OCI-LY1 (cell line): Measurements from ENCODE around the gene ZNF28.
A peak's percentile ranks its signal among the peaks of the same experiment; 100 is the strongest.
"Not testable (repeated sequence)": the region's sequence is repeated elsewhere in the genome, so short reads cannot be mapped to it uniquely, and the experiment has no call there.

Experiments used
- H2AFZ ChIP-seq: fragments of 200-600 bp; sonication (generic), shearing (Covaris generic); 2 replicates; pipeline ENCODE4 v1.6.0; 2014; ENCODE audit warnings: antibody characterized with exemption, mild to moderate bottlenecking, low read length
- H3F3A ChIP-seq: fragments of 200-600 bp; sonication (generic), shearing (Covaris generic); 2 replicates; pipeline ENCODE4 v1.6.0; 2014; ENCODE audit warnings: mild to moderate bottlenecking, antibody characterized with exemption, low read length, moderate library complexity; ENCODE audit not compliant: insufficient read depth
- H3K27ac ChIP-seq: fragments of 200-600 bp; sonication (generic); 2 replicates; pipeline ENCODE4 v1.5.1; 2014; ENCODE audit warnings: low read length, mixed run types, mild to moderate bottlenecking, low read depth; ENCODE audit not compliant: poor library complexity, severe bottlenecking
- H3K27me3 ChIP-seq: fragments of 200-600 bp; sonication (generic); 2 replicates; pipeline ENCODE4 v1.6.0; 2014; ENCODE audit warnings: antibody characterized with exemption, mild to moderate bottlenecking, low read length, moderate library complexity; ENCODE audit not compliant: insufficient read depth
- H3K36me3 ChIP-seq: fragments of 200-600 bp; sonication (generic); 2 replicates; pipeline ENCODE4 v1.6.1; 2014; ENCODE audit warnings: mild to moderate bottlenecking, antibody characterized with exemption, low read length, moderate library complexity, mixed read lengths; ENCODE audit not compliant: insufficient read depth
- H3K4me1 ChIP-seq: fragments of 200-600 bp; sonication (generic); 2 replicates; pipeline ENCODE4 v1.5.1; 2014; ENCODE audit warnings: mild to moderate bottlenecking, low read length, moderate library complexity; ENCODE audit not compliant: insufficient read depth, severe bottlenecking
- H3K4me2 ChIP-seq: fragments of 200-600 bp; sonication (generic), shearing (Covaris generic); 2 replicates; pipeline ENCODE4 v1.6.1; 2014; ENCODE audit warnings: low read length
- H3K4me3 ChIP-seq: fragments of 200-600 bp; sonication (generic); 2 replicates; pipeline ENCODE4 v1.5.1; 2014; ENCODE audit warnings: low read length, low read depth, mild to moderate bottlenecking, mixed read lengths; ENCODE audit not compliant: poor library complexity, severe bottlenecking
- H3K79me2 ChIP-seq: fragments of 200-600 bp; shearing (Covaris generic); 2 replicates; pipeline ENCODE4 v1.6.1; 2016; ENCODE audit warnings: mixed run types, low read length, mixed read lengths; ENCODE audit not compliant: insufficient read depth
- H3K9ac ChIP-seq: fragments of 200-600 bp; sonication (generic), shearing (Covaris generic); 2 replicates; pipeline ENCODE4 v1.6.1; 2014; ENCODE audit warnings: mild to moderate bottlenecking, low read length, mixed read lengths
- H3K9me2 ChIP-seq: fragments of 200-600 bp; sonication (generic), shearing (Covaris generic); 2 replicates; pipeline ENCODE4 v1.6.1; 2014; ENCODE audit warnings: low read depth, mild to moderate bottlenecking, low read length, mixed read lengths
- H3K9me3 ChIP-seq: fragments of 200-600 bp; shearing (Covaris generic); 2 replicates; pipeline ENCODE4 v1.6.1; 2014; ENCODE audit warnings: low read length, mixed read lengths
- H4K20me1 ChIP-seq: fragments of 200-600 bp; sonication (generic), shearing (Covaris generic); 2 replicates; pipeline ENCODE4 v1.6.0; 2016; ENCODE audit warnings: mild to moderate bottlenecking, low read length; ENCODE audit not compliant: insufficient read depth

Gene ZNF28

DNA sequence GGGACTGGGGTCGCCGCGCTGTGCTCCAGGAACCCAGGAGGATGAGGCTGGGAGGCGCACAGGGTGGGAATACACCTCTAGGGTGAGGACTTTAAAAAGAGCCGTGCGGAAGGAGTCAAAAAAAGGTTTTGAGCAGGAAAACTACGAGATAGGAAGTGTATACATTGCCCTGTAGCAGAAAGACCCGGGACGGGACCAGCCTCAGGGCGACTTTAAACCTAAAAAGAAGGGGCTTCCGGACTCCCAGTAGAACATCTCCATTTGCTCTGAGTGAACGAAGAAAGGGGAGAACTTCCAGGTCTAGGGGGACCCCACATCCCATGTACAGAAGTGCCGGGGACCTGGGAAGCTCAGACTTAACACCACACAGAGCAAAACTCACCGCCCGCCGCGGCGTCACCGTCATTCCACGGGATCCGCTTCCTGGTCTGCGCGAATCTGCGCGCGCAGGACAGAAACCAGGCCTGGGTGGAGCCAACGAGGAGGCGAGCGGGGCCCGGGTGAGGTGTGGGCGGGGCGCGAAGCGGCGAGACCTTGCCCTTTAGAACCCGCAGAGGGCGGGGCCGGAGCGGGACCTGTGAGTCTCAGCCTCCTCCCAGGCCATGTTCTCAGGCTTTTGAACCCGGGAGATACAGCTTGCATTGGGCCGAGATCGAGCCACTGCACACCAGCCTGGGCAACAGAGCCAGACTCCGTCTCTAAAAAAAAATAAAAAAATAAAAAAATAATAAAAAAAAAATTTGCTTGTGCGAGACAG lies at the start of gene ZNF28:
TSS of gene ZNF28 (minus strand) at position 430 of the 757 bp plus-strand sequence. CDS start 3,675 bp downstream, outside the sequence.
- not testable (repeated sequence) for H3F3A ChIP-seq, H3K9me3 ChIP-seq, H4K20me1 ChIP-seq, H2AFZ ChIP-seq, H3K27me3 ChIP-seq, H3K27ac ChIP-seq, H3K4me1 ChIP-seq, H3K79me2 ChIP-seq, H3K9me2 ChIP-seq
- Histone ChIP-seq H3K9ac (peak within 1 kb of the TSS; percentile 68), H3K4me3 (peak within 1 kb of the TSS; percentile 70), H3K36me3 (peaks cover 32% of the 10 kb centered on the region), H3K4me2 (peak within 1 kb of the TSS; percentile 70)

DNA sequence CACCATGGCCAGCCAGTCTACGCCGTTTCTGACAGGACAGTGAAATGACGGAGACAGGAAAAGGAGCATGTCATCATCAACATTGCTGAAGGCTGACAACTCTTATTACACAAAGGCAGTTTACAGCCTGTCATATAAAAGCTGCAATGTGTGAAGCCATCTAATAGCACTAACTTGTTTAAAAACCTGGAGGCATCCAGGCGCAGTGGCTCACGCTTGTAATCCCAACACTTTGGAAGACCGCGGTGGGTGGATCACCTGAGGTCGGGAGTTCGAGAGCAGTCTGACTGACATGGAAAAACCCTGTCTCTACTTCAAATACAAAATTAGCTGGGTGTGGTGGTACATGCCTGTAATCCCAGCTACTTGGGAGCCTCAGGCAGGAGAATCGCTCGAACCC lies 46.6 kb upstream of the ZNF28 start:
- not testable (repeated sequence) for H3K36me3 ChIP-seq, H3K9me2 ChIP-seq, H3K27me3 ChIP-seq, H3K79me2 ChIP-seq, H3K9me3 ChIP-seq, H3K27ac ChIP-seq, H3K4me1 ChIP-seq, H3K4me2 ChIP-seq, H3K4me3 ChIP-seq, H4K20me1 ChIP-seq, H3K9ac ChIP-seq, H3F3A ChIP-seq, H2AFZ ChIP-seq

DNA sequence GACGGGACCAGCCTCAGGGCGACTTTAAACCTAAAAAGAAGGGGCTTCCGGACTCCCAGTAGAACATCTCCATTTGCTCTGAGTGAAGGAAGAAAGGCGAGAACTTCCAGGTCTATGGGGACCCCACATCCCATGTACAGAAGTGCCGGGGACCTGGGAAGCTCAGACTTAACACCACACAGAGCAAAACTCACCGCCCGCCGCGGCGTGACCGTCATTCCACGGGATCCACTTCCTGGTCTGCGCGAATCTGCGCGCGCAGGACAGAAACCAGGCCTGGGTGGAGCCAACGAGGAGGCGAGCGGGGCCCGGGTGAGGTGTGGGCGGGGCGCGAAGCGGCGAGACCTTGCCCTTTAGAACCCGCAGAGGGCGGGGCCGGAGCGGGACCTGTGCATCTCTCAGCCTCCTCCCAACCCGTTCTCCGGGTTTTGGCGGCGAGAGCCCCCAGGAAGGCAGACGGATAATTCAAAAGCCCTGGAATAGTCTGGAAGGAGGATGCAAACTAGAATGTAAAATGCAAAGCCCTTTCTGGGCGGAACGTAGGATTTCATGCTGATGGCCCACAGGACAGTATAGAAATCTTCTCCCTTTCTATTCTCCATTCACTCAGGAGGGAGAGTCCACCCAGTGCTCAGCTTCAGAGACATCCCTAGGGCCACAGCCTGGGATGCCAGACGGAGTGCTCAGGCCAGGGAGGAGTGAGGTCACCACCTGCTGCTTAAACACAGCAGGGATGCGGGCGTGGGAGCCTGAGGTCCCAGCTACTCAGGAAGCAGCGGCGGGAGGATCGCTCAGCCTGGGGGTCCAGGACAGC lies 36.2 kb upstream of the ZNF28 start, which contains the start of gene ZNF468:
TSS of gene ZNF468 (minus strand) at position 242 of the 814 bp plus-strand sequence. CDS start 3,347 bp downstream, outside the sequence.
- not testable (repeated sequence) for H3K27me3 ChIP-seq, H3F3A ChIP-seq, H3K27ac ChIP-seq, H3K79me2 ChIP-seq, H4K20me1 ChIP-seq, H3K9me3 ChIP-seq, H3K9me2 ChIP-seq, H3K4me1 ChIP-seq
- Histone ChIP-seq H3K4me3 (peak within 1 kb of the TSS; percentile 77), H3K9ac (peak within 1 kb of the TSS; percentile 79), H3K36me3 (peaks cover 29% of the 10 kb centered on the region), H2AFZ (peak within 1 kb of the TSS; percentile 96; the same call in 1 of the 2 replicates), H3K4me2 (peak within 1 kb of the TSS; percentile 72)

DNA sequence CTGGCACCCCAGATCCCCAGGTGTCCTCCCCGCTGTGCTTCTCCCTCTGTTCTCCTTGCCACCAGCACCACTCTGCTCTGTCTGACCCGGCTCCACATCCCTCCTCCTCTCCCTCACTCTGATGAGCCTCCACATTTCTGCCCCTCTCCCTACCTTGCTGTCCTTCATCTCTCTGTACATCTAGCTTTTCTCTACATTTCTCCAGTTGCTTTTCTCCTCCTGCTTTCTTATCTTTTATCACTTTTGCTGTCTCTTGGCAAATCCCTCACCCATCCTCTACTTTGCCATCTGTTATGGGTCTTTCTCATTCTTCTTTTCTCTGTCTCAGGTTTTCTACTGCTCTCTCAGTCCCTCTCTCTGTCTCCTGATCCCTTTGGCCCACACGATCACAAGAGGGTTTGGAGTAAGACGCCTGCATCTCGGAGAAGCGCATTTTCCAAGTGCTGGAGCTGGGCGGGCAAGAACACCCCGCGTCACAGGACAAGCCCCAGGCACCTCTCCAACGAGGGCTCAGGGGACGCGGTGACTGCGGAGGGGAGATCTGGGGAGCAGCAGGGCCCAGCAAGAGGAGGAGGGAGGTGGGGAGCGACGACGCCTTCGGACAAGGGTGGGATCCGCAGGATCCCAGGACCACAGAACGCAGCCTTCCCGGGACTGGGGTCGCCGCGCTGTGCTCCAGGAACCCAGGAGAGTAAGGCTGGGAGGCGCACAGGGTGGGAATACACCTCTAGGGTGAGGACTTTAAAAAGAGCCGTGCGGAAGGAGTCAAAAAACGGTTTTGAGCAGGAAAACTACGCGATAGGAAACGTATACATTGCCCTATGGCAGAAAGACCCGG lies 35.3 kb upstream of the ZNF28 start:
- peak overlapping the region; percentile 79 for H3K9ac ChIP-seq
- not testable (repeated sequence) for H2AFZ ChIP-seq, H3K27ac ChIP-seq, H3K9me2 ChIP-seq, H3K79me2 ChIP-seq, H3K9me3 ChIP-seq, H3K27me3 ChIP-seq, H3K4me1 ChIP-seq, H3F3A ChIP-seq, H4K20me1 ChIP-seq
- H3K4me2 ChIP-seq: peak overlapping the region; percentile 72
- peak overlapping the region; percentile 77 for H3K4me3 ChIP-seq
- H3K36me3 ChIP-seq: peaks cover 37% of the 10 kb centered on the region

DNA sequence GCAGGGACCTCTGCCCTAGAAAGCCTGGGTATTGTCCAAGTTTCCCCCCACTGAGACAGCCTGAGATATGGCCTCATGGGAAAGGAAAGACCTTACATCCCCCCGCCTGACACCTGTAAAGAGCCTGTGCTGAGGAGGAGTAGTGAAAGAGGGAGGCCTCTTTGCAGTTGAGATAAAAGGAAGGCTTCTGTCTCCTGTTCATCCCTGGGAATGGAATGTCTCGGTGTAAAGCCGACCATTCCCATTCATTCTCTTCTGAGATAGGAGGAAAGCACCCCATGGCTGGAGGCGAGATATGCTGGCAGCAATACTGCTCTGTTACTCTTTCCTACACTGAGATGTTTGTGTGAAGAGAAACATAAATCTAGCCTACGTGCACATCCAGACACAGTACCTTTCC lies 25.9 kb upstream of the ZNF28 start:
- H3K36me3 ChIP-seq: peaks cover 93% of the 10 kb centered on the region
- not testable (repeated sequence) for H3K9me2 ChIP-seq, H4K20me1 ChIP-seq, H3K9me3 ChIP-seq, H2AFZ ChIP-seq, H3F3A ChIP-seq, H3K27ac ChIP-seq, H3K27me3 ChIP-seq, H3K4me3 ChIP-seq, H3K79me2 ChIP-seq, H3K9ac ChIP-seq, H3K4me1 ChIP-seq, H3K4me2 ChIP-seq

DNA sequence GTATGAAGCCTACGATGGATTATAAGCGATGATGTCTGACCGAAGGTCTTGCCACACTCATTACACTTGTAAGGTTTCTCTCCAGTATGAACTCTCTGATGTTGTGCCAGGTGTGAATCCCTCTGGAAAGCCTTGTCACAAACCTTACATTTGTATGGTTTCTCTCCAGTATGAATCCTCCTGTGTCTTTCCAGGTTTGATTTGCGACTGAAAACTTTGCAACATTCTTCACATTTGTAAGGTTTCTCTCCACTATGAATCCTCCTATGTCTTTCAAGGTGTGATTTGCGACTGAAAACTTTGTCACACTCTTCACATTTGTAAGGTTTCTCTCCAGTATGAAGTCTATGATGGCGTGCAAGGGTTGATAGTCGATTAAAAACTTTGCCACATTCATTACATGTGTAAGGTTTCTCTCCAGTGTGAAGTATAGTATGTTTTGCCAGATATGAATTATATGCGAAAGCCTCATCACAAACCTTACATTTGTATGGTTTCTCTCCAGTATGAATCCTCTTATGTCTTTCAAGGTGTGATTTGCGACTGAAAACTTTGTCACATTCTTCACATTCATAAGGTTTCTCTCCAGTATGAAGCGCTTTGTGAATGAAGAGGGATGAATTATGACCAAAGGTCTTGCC lies 19.5 kb upstream of the ZNF28 start:
- H3K79me2 ChIP-seq, H2AFZ ChIP-seq, H3K4me1 ChIP-seq, H4K20me1 ChIP-seq, H3K4me2 ChIP-seq, H3K4me3 ChIP-seq, H3K9me2 ChIP-seq, H3K9ac ChIP-seq, H3K27me3 ChIP-seq, H3K27ac ChIP-seq, H3F3A ChIP-seq: not testable (repeated sequence)
- Histone ChIP-seq H3K36me3 (peaks cover 87% of the 10 kb centered on the region), H3K9me3 (peaks cover 36% of the 10 kb centered on the region)

DNA sequence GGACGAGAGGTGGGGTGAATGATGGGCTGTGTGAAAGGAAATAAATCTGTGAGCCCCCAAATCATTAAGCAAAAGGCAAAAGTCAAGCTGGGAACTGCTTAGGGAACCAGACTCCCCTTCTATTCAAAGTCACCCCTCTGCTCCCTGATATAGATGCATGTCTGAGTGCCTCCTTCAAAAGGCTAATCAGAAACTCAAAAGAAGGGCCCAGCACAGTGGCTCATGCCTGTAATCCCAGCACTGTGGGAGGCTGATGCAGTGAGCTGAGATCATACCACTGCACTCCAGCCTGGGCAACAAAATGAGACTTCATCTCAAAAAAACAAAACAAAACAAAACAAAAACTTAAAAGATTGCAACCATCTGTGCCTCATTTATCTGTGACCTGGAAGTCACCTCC lies 12.9 kb upstream of the ZNF28 start:
- H3K36me3 ChIP-seq: peaks cover 20% of the 10 kb centered on the region
- H3K79me2 ChIP-seq, H3K27ac ChIP-seq, H3F3A ChIP-seq, H3K9me2 ChIP-seq, H2AFZ ChIP-seq, H3K4me3 ChIP-seq, H3K9ac ChIP-seq, H3K4me2 ChIP-seq, H3K27me3 ChIP-seq, H4K20me1 ChIP-seq, H3K4me1 ChIP-seq: not testable (repeated sequence)
- H3K9me3 ChIP-seq: peaks cover 11% of the 10 kb centered on the region
